Fibroblast of villous mesenchyme (primary cell): ENCODE results near the gene PEMT. TPM values are rescaled to one million over a fixed set of nuclear protein-coding genes. Genes with fewer than 3 reads are reported as not detected.

Source experiments
- DNase-seq: peaks from one replicate; pipeline ENCODE4 v3.0.0-alpha.2; 2010; ENCODE audit warnings: low read depth
- H3K4me3 ChIP-seq: 2 replicates; pipeline ENCODE4 v1.5.1; 2011; ENCODE audit warnings: low read depth, mild to moderate bottlenecking, low read length
- CTCF ChIP-seq: IDR thresholded peaks from 2 replicates; pipeline ENCODE4 v1.5.1; 2012; ENCODE audit warnings: low read depth, mild to moderate bottlenecking, low read length; ENCODE audit not compliant: insufficient read depth
- total RNA-seq: library from RNA; depleted of rRNA; stranded (reverse); fragments of >200 nt; gene quantifications from 2 replicates; pipeline ENCODE4 v1.2.3, GENCODE V29; 2012

The PEMT gene
- total RNA-seq, 1 donor, result 28.9 TPM

GRCh38 chr17:17514361-17514992, 77.0 kb downstream of the PEMT start:
- H3K4me3 ChIP-seq, result no peak overlapping the region
- DNase-seq, result no peak
- TF ChIP-seq CTCF, result no peak

- no peak for TF ChIP-seq CTCF
- no peak overlapping the region for H3K4me3 ChIP-seq
- no peak for DNase-seq
Measured at GRCh38 chr17:17513626-17514025, 77.9 kb downstream of the PEMT start.

GRCh38 chr17:17512866-17513265, 78.6 kb downstream of the PEMT start:
- DNase-seq, result no peak
- no peak overlapping the region for H3K4me3 ChIP-seq
- no peak for TF ChIP-seq CTCF

GRCh38 chr17:17511881-17512858, 79.3 kb downstream of the PEMT start:
- TF ChIP-seq CTCF, result no peak
- no peak overlapping the region for H3K4me3 ChIP-seq
- peak; percentile 82 for DNase-seq

GRCh38 chr17:17511293-17511741, 80.2 kb downstream of the PEMT start:
- TF ChIP-seq CTCF, result no peak
- no peak overlapping the region for H3K4me3 ChIP-seq
- no peak for DNase-seq

GRCh38 chr17:17510456-17511292, 80.8 kb downstream of the PEMT start:
- H3K4me3 ChIP-seq, result no peak overlapping the region
- no peak for DNase-seq
- no peak for TF ChIP-seq CTCF
